Measurements from ENCODE around the gene RPIA. TPM values are rescaled to one million over a fixed set of nuclear protein-coding genes. Genes with fewer than 3 reads are reported as not detected.
"Not testable (repeated sequence)": the region's sequence is repeated elsewhere in the genome, so short reads cannot be mapped to it uniquely, and the experiment has no call there.

RPIA gene
- total and polyA plus RNA-seq, 2 of the 13 experiments (the other 11 are each of a cell fraction or from before 2014, with no cell fraction given) = 13.3 to 23.9 TPM

GRCh38 chr2:88765154-88765888 is 73.8 kb downstream of the RPIA start (continued):
- TF ChIP-seq, protein P1, sequence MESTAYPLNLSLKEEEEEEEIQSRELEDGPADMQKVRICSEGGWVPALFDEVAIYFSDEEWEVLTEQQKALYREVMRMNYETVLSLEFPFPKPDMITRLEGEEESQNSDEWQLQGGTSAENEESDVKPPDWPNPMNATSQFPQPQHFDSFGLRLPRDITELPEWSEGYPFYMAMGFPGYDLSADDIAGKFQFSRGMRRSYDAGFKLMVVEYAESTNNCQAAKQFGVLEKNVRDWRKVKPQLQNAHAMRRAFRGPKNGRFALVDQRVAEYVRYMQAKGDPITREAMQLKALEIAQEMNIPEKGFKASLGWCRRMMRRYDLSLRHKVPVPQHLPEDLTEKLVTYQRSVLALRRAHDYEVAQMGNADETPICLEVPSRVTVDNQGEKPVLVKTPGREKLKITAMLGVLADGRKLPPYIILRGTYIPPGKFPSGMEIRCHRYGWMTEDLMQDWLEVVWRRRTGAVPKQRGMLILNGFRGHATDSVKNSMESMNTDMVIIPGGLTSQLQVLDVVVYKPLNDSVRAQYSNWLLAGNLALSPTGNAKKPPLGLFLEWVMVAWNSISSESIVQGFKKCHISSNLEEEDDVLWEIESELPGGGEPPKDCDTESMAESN (CRISPR knock-in tag; conservative IDR thresholded peaks at IDR 0.05) = no peak

DNA sequence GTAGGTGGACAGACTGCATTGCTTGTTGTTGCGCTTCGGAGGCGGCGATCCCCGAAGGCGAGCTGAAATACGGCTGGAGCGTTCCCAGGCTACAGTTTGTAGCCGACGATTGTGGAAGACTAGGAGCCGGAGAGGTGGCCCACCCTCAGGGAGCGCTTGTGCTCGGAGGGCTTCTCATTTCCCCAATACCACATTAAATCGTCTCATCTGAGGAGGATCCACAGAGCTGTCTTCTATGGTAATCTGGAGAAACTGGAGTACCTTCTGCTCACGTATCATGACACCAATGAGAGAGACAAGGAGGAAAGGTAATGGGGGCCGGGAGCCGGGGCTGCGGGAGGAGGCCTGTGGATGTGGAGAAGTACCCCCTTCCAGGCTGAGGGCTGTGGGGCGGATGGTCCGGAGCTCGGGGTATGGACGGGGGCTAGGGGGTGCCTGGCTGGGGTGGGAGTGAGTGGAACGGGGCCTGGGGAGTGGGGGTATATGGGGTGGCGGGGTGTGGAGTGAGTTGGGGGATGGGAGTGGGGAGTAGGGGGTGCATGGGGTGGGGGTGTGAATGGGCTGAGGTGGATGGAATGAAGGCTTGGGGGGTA is 74.5 kb downstream of the RPIA start:
- H3K4me2 ChIP-seq (ENCODE audit: low read depth, low read length) = not testable (repeated sequence)

DNA sequence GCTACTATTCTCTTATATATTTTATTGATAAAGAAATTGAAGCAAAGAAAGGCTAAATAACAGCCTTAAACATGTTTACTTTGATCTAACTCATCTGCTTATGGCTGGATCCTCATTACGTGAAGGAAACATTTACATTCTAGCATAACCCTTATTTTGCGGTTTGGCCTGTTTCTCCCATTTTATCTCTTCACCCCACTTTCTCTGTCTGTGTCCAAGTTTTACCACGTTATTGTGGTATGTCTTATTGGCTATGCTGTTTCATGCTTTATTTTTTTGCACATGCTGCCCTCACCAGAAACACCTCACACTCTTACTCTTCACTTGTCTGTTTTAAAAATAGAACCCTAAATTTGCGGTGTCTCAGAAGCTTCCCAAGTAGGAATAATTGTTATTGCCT is 78.5 kb downstream of the RPIA start:
- Histone ChIP-seq H3K9ac (ENCODE audit: insufficient read depth, low read depth, low read length) (no peak overlapping the region), H3K4me2 (ENCODE audit: low read depth, low read length) (no peak overlapping the region), H3K4me3 (replicated peaks in 1 of 3; ENCODE audit: insufficient read depth in 1 of 3, low read depth in 2 of 3, low read length in 3 of 3) (no peak overlapping the region), H3K79me2 (ENCODE audit: insufficient read depth, low read length) (no peaks in the 10 kb centered on the region), H3K27ac (ENCODE audit: extremely low read length, insufficient read depth, low read length) (no peak overlapping the region), H3K4me1 (ENCODE audit: insufficient read depth, low read length) (no peaks in the 10 kb centered on the region), H3K36me3 (replicated peaks in 1 of 2; ENCODE audit: control insufficient read depth in 1 of 2, insufficient read depth in 2 of 2, low read length in 2 of 2) (no peaks in the 10 kb centered on the region), H2AFZ (ENCODE audit: low read length) (no peak overlapping the region), H3K9me3 (ENCODE audit: low read length) (peaks cover 10% of the 10 kb centered on the region), H3K27me3 (ENCODE audit: control insufficient read depth in 1 of 2, insufficient read depth in 2 of 2, low read length in 2 of 2) (no peaks in the 10 kb centered on the region), H4K20me1 (ENCODE audit: insufficient read depth, low read length) (no peaks in the 10 kb centered on the region)
- WGBS (ENCODE audit: low lambda C conversion rate) = 42% methylated on average over 4 of the region's 4 CpGs
- POLR2A ChIA-PET = no interaction called here
- DNase-seq (ENCODE audit: low spot score) (no peak), FAIRE-seq (no peak), ATAC-seq (no peak)
- CTCF ChIA-PET (ENCODE audit: low intra/inter-chr PET ratio, low total read pairs) = no interaction called here
- intact Hi-C loops (cut with micrococcal nuclease; ENCODE audit: unreplicated experiment) = no loop called here
- BruUV-seq (replicated peaks) = no TSS peak
- in situ Hi-C loops (cut with HindIII; ENCODE audit: extremely low pct_ligation_motif_present, low pct_unique_long_range_greater_than_20kb) = no loop called here
- TF ChIP-seq REXO4 (CRISPR knock-in tag; IDR thresholded peaks at IDR 0.05; ENCODE audit: borderline replicate concordance) = no peak
- TF ChIP-seq ZNF432 (CRISPR knock-in tag; IDR thresholded peaks at IDR 0.05; ENCODE audit: borderline replicate concordance) = no peak
- TF ChIP-seq, protein P2, sequence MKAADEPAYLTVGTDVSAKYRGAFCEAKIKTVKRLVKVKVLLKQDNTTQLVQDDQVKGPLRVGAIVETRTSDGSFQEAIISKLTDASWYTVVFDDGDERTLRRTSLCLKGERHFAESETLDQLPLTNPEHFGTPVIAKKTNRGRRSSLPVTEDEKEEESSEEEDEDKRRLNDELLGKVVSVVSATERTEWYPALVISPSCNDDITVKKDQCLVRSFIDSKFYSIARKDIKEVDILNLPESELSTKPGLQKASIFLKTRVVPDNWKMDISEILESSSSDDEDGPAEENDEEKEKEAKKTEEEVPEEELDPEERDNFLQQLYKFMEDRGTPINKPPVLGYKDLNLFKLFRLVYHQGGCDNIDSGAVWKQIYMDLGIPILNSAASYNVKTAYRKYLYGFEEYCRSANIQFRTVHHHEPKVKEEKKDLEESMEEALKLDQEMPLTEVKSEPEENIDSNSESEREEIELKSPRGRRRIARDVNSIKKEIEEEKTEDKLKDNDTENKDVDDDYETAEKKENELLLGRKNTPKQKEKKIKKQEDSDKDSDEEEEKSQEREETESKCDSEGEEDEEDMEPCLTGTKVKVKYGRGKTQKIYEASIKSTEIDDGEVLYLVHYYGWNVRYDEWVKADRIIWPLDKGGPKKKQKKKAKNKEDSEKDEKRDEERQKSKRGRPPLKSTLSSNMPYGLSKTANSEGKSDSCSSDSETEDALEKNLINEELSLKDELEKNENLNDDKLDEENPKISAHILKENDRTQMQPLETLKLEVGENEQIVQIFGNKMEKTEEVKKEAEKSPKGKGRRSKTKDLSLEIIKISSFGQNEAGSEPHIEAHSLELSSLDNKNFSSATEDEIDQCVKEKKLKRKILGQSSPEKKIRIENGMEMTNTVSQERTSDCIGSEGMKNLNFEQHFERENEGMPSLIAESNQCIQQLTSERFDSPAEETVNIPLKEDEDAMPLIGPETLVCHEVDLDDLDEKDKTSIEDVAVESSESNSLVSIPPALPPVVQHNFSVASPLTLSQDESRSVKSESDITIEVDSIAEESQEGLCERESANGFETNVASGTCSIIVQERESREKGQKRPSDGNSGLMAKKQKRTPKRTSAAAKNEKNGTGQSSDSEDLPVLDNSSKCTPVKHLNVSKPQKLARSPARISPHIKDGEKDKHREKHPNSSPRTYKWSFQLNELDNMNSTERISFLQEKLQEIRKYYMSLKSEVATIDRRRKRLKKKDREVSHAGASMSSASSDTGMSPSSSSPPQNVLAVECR (CRISPR knock-in tag; IDR thresholded peaks at IDR 0.05; ENCODE audit: borderline replicate concordance) = no peak
- TF ChIP-seq ZNF777 (CRISPR knock-in tag; IDR thresholded peaks at IDR 0.05) = no peak

More for the DNA sequence above, 74.5 kb downstream of the RPIA start:
- POLR2A ChIA-PET; ATAC-seq; DNase-seq (ENCODE audit: low spot score); BruUV-seq (replicated peaks); H3K27me3 ChIP-seq (ENCODE audit: control insufficient read depth in 1 of 2, insufficient read depth in 2 of 2, low read length in 2 of 2); H3K9me3 ChIP-seq (ENCODE audit: low read length); H4K20me1 ChIP-seq (ENCODE audit: insufficient read depth, low read length); CTCF ChIA-PET (ENCODE audit: low intra/inter-chr PET ratio, low total read pairs); H3K36me3 ChIP-seq (replicated peaks in 1 of 2; ENCODE audit: control insufficient read depth in 1 of 2, insufficient read depth in 2 of 2, low read length in 2 of 2); FAIRE-seq; H2AFZ ChIP-seq (ENCODE audit: low read length); H3K4me1 ChIP-seq (ENCODE audit: insufficient read depth, low read length); H3K9ac ChIP-seq (ENCODE audit: insufficient read depth, low read depth, low read length); H3K27ac ChIP-seq (ENCODE audit: extremely low read length, insufficient read depth, low read length); intact Hi-C loops (cut with micrococcal nuclease; ENCODE audit: unreplicated experiment); H3K4me3 ChIP-seq (replicated peaks in 1 of 3; ENCODE audit: insufficient read depth in 1 of 3, low read depth in 2 of 3, low read length in 3 of 3); H3K79me2 ChIP-seq (ENCODE audit: insufficient read depth, low read length); in situ Hi-C loops (cut with HindIII; ENCODE audit: extremely low pct_ligation_motif_present, low pct_unique_long_range_greater_than_20kb): not testable (repeated sequence)
- 72% methylated on average over 24 of the region's 24 CpGs for WGBS (ENCODE audit: low lambda C conversion rate)

Data from HepG2 (cell line).